Embryonic facial prominence (tissue), 1 donor: ENCODE results near the gene RBM20.

Source experiments
- DNase-seq: peaks from one replicate; pipeline ENCODE4 v3.0.0-alpha.2; 2016; ENCODE audit errors: extremely low spot score

The RBM20 gene

GRCh38 chr10:110788620-110789385 is 144.7 kb downstream of the RBM20 start:
- no peak for DNase-seq

DNA sequence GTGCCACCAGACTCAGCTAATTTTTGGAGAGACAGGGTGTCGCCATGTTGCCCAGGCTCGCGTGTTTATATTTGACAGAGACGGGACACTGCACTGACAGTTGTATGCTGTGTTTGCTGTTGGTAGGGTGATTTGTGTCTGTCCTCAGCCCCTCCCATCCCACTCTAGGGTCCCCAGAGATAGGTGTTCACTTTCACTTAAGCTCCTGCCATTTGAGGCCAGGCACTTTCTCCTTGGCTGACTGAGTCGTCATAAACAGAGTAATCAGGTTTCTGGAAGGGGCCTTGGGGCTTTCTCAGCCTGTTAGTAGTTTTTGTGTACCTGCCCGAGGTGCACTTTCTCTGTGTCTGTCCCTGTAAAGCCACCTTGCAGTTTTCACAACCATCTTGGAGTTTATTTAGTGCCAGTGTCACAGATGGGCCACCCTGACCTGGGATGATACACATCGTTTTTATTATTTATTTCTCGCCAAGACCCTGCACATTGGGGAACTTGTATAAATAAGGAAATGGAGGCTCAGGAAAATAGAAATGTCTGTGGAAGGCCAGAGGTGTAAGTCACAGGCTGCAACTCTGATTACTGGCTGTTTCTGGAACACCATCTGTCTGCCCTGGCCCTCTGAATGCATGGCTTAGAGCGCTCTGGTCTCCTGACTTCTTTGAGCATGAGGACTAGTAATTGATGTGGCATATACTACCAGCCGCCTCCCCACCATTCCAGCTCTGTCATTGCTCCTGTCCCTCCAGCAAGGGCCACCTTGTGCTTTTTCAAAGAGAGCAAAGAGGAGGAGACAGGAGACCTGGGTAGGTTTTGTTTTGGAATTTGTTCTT is 145.7 kb downstream of the RBM20 start:
- no peak for DNase-seq

DNA sequence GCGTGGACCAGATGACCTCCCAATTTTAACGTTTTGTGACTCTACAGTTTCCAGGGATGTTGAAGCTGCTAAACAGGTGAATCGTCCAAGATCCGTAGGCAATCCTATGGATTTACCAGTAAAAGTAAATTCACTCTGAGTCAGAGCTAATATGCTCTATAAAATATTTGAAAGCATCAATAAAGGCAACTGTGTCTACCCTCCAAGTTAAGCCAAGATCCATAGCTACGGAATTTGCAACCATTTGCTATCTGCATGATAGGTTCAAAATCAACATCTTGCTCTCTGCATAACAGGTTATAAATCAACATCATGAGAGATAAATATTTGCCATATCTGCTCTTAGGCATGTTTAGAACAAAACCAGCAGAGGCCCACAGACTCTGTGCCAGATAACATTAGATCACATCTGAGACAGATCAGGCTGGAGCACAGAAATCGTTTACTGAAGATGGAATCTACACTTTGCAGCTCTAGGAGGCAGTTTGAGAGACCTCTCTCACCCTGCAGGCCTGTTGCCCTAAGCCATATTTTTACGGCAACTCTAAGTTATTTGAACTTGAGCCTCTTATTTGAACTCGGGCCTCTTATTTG is 146.9 kb downstream of the RBM20 start:
- DNase-seq: no peak

- DNase-seq: no peak
Observed at GRCh38 chr10:110791541-110792073, 147.5 kb downstream of the RBM20 start.

GRCh38 chr10:110792476-110793125 is 148.5 kb downstream of the RBM20 start:
- DNase-seq: no peak

DNA sequence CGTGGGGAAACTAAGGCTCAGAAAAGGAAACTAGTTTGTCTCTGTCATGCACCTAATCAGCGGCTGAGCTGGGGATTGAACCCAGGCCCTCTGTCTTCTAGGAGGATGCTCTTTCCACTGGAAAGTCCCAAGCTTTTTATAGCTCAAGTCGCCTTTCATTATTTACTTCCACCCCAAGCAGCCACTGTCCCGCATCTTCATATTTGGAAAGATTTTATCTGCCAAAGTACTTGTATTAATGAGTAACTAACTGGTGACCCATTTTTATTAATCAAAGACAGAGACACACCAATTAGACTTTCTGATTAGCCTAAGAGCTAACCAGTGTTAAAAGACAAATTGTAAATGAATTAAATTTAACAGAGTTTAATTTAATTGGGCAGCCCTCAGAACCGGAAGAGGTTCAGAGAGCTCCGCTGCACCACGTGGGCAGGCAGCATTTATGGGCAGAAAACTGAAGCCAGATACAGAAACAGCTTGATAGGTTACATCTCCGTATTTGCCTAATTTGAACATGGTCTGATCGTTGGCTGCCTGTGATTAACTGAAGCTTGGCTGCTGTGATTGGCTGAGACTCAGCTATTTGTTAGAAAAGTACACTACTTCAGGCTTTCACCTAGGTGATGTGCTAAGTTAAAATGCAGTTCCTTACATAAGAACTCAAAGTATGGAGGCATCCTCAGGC is 149.1 kb downstream of the RBM20 start:
- DNase-seq: no peak

GRCh38 chr10:110793886-110794285 is 149.8 kb downstream of the RBM20 start:
- no peak for DNase-seq

- no peak for DNase-seq
Observed at GRCh38 chr10:110794808-110795207, 150.7 kb downstream of the RBM20 start.

DNA sequence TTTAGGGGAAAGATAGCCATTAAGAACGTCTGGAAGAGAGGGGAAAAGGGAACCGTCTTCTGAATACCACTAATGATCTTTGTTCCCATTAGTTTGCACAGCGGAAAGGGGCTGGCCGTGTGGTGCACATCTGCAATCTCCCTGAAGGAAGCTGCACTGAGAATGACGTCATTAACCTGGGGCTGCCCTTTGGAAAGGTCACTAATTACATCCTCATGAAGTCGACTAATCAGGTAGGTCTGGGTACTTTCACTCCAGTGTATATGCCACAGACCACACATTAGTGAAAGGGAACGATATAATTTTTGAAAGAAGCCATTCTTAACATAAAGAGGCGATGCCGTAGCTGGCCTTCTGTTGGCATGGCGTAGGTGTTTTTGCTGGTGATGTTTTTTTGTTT is 153.3 kb downstream of the RBM20 start:
- DNase-seq: no peak

DNA sequence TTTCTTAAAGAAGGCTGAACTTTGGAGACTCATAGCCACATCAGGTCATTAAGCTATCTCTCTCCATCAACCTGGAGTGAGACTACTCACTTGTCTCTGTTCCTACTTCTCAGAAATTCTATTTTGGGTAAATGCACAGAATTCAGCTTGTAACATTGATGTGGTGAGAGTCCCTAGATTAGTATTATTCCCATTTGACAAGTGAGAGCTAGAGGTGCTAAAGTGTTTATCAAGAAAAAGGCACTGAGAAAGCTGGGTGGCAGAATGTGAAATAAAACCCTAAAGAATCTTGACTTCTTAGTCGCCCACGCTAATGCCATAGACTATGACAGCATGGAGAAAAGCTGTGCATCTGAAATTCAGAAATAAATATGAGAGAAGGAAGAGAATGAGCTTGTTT is 154.2 kb downstream of the RBM20 start:
- no peak for DNase-seq

DNA sequence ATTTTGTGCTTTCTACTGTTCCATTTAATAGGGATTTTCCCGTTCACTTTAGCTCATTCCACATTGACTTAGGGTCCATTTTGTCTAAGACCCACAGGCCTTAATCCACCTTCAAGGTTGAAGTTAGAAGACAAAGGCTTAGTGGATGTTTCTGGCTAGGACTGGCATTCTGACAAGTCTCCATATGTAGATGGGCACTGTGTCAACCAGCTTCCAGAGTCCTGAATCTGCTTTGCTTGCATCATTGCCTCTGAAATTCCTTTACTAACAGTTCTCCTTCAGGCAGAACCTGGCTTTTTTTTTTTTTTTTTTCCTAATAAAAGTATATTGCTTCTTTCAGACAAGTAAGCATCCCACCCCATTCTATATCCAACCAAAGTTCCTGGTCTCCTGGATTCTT is 158.0 kb downstream of the RBM20 start:
- DNase-seq: no peak

DNA sequence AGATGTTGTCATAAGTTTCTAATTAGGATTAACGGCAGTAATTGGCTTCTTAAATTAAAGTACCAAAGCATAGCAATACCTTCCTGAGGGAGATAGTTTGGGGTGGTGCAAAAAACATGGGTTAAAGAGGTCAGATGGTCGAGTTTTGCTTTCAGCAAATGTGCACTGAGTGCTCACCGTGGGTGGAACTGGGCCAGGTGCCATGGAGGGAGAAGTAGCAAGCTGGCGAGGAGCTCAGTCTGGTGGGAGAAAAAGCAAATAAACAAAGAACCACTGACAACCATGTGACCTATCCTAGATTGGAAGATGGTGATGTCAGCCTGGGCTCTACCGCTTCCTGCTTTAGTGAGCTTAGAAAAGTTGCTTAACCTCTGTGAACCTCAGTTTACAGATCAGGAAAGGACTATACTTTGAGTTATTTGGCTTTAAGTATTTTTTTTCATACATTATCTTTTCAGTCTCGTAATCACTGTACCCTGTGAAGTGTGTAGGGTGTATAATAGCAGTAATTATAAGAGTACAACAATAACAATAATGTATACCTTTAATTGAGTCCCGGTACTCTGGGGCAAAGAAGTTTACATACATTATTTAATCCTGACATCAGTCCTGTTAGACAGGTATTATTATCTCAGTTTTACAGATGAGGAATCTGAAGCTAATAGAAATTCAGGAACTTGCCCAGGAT is 158.6 kb downstream of the RBM20 start:
- no peak for DNase-seq

DNA sequence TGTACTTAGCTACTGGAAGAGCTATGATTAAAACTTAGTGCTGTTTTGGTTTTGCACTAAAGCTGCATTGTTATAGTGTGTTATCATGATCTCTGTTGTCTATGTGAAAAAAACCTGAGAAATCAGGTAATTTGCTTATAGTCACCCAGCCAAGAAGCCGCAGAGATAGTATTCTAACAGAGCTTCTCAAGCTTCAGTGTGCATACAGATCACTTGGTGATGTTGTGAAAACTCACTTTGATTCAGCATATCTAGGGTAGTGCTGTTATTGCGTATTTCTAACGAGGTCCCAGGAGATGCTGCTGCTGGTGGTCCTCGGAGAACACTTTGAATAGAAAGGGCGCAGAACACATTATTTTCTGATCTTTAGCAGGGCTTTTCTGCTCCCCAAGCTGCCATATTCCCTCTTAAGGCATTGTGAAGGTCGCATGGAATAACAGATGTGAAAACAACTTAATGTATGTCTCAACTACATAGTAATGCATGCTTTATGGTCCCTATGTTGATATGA is 159.2 kb downstream of the RBM20 start:
- DNase-seq: no peak

DNA sequence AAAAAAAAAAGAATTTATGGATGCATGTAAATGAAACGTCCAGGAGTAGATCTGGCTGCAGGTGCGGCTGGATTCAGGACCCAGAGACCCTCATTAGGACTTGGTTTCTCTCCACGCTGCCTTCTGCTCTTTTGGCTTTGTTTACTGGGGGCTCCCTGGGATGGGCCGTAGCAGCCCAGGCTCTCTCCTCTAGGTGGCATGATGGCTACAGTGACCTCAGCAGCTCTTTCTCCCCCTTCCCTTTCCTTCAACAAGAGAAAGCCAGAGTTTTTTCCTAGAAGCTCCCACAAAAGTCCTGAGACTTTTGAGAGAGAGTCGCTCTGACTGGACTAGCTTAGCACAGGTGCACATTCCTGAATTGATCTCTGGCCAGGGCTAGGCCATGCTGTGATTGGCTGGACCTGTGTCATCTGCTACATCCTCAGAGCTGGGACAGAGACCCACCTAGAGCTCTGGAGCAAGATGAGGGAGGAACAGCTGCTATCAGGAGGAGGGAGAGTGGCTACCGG is 159.7 kb downstream of the RBM20 start:
- DNase-seq: no peak

- DNase-seq: no peak
Observed at GRCh38 chr10:110804376-110804775, 160.2 kb downstream of the RBM20 start.

DNA sequence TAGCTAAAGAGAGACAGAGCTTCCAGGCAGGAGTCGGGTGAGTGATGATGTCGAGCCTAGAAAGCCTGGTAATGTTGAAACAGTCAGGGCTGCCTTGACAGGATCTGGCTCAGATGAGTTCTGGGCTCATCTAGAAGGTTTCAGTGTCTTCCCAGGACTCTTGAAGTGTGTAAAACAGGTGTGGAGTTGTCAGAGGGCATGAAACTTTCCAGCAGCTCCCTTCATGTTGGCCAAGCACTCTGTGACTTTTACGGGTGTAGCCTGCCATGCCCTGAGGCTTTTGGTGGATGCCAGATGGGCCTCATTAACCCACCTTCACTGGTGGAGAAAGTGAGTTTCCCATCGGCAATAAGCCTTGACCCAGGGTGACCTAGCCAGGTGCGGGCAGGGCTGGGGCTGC is 161.2 kb downstream of the RBM20 start:
- DNase-seq: no peak

DNA sequence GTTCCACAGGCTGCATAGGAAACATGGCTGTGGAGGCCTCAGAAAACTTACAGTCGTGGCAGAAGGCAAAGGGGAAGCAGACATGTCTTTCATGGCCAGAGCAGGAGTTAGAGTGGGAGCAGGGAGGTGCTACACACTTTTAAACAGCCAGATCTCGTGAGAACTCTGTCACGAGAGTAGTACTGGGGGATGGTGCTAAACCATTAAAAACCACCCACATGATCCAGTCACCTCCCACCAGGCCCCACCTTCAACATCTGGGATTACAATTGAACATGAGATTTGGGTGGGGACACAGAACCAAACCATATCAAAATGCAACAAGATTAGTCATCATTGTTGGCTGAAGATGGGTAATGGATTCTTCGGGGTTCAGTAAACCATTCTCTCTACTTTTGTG is 162.2 kb downstream of the RBM20 start:
- no peak for DNase-seq

DNA sequence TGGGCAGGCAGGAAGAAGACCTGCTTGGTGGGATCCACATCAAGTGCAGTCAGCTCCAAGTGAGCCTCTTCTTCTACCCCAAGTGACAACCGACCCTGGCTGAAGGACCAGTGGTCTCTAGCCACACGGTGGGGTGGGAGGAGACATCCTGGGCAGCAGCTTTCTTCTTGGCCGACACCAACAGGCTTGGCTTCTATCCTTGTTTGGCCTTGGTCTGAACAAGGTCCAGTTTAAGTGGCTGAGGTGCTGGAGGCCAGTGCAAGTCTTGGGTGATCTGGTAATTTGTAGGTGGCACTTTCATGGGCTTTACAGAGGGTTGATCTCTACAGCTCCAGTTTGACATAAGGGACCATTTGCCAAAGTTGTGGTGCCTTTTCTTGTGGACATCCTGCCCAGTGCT is 164.0 kb downstream of the RBM20 start:
- no peak for DNase-seq

GRCh38 chr10:110808615-110809014 is 164.5 kb downstream of the RBM20 start:
- DNase-seq: no peak

DNA sequence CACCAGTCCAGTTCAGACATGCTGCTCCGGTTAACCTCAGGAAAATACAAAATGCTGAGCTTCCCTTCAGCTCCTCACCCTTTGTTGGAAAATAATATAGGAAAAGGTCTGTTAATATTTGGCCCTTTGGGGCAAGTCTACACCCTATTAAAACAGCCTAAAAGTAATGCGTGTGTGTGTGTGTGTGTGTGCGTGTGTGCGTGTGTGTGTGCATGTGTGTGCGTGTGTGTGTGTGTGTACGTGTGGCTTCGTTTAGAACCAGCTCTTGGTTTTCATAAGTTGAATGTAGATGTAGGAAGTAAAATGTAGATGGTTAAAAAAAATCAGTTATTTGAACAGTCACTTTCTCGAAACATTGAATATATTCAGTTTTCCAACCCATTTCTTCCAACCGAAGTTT is 166.5 kb downstream of the RBM20 start:
- DNase-seq: no peak
